ENCODE measurements around the gene THADA. TPM values are rescaled to one million over a fixed set of nuclear protein-coding genes. Genes with fewer than 3 reads are reported as not detected.
A peak's percentile ranks its signal among the peaks of the same experiment; 100 is the strongest.
"Not testable (repeated sequence)": the region's sequence is repeated elsewhere in the genome, so short reads cannot be mapped to it uniquely, and the experiment has no call there.

THADA gene
- total RNA-seq, 1 donor from 2014 or later: 50.6 TPM

DNA sequence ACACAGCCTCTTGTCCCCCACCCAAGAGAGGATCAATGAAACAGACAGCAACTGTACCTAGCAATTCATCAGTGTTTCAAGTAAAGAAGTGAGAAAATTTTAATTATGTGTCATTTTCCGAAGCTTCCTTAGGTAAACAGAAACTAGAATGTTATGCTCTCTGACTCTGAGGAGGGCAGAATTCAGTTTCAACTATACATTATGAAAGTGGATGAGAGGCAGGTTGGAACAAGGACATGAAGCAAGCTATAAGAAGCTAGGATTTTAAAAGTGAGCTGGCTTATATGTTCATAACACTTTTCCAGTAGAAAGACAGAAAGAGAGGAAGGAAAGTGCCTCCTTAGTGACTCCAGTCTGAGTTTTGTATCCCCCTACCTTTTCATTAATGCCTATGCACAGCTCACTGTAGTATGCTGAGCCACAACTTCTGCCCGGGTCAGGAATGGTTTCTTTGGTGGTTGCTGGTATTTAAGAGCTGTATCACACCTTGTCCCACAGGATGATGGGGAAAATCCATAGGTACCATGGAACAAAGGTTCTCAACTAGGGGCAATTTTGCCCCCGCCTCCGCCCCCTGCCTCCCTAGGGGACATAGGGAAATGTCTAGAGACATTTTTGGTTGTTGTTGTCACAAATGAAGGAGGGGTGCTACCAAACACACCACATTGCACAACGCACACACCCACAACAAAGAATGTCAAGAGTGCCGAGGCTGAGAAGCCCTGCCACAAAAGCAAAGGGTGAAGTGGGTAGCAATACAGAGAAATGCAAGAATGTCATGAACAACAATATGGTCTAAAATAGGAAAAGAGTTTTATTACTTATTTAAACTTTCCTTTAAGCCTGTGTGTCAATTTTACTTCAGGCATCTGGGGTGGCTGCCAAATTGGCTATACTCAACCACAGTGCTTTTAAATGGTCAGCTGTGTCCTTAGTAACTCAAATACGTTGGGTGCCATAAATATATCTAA lies 208.5 kb downstream of the THADA start:
- Histone ChIP-seq H3K27ac (ENCODE audit: low read depth, low read length) (peak overlapping the region; percentile 16), H3K9ac (ENCODE audit: low read depth in 1 of 3, low read length in 3 of 3) (no peak overlapping the region), H3K4me3 (ENCODE audit: low read length in 3 of 3) (no peak overlapping the region), H3K9me3 (ENCODE audit: control insufficient read depth in 3 of 3, low read length in 3 of 3) (no peaks in the 10 kb centered on the region), H3K27me3 (ENCODE audit: control insufficient read depth in 3 of 3, insufficient read depth in 3 of 3, low read length in 3 of 3) (no peaks in the 10 kb centered on the region), H3K4me1 (ENCODE audit: control insufficient read depth in 3 of 3, insufficient read depth in 3 of 3, low read length in 3 of 3) (peaks cover 8 to 21% (median 16%) of the 10 kb centered on the region in 3 donors), H3K36me3 (ENCODE audit: control insufficient read depth in 3 of 3, insufficient read depth in 3 of 3, low read length in 3 of 3) (no peaks in the 10 kb centered on the region)

DNA sequence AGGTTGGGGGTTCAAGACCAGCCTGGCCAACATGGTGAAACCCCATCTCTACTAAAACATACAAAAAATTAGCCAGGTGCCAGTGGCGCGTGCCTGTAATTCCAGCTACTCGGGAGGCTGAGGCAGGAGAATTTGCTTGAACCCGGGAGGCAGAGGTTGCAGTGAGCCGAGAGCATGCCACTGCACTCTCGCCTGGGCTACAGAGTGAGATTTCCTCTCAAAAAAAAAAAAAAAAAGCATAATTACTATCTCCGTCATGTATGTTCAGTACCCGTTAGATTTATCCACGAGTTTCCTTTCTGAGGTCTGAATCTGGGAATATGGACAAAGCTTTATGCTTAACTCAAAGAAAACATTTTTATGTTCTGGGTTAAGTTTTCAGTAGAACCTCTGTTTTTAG lies 209.2 kb downstream of the THADA start:
- H3K9ac ChIP-seq (ENCODE audit: low read depth in 1 of 3, low read length in 3 of 3); H3K27ac ChIP-seq (ENCODE audit: low read depth, low read length); H3K36me3 ChIP-seq (ENCODE audit: control insufficient read depth in 3 of 3, insufficient read depth in 3 of 3, low read length in 3 of 3); H3K9me3 ChIP-seq (ENCODE audit: control insufficient read depth in 3 of 3, low read length in 3 of 3); H3K4me3 ChIP-seq (ENCODE audit: low read length in 3 of 3); H3K27me3 ChIP-seq (ENCODE audit: control insufficient read depth in 3 of 3, insufficient read depth in 3 of 3, low read length in 3 of 3): not testable (repeated sequence)
- H3K4me1 ChIP-seq (ENCODE audit: control insufficient read depth in 3 of 3, insufficient read depth in 3 of 3, low read length in 3 of 3): peaks cover 8 to 21% (median 16%) of the 10 kb centered on the region in 3 donors

DNA sequence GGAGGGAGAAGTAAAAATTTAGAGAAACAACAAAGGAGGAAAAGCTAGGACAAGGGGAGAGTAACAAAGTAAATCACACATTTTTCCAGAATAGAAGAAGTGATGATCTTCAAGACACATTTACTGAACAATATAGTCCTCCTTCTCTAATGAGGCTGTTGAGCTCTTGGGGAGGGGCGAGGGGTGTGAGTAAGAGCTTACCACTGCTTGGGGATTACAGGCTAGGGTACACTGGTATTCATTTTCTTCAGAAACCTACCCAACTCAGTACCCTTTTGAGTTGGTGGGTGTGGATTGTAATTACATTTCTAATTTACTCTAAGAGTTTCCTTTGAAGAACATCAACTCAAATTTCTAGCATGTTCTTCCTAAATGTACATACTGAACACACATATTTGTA lies 211.7 kb downstream of the THADA start:
- H3K27me3 ChIP-seq (ENCODE audit: control insufficient read depth in 3 of 3, insufficient read depth in 3 of 3, low read length in 3 of 3): no peaks in the 10 kb centered on the region
- no peaks in the 10 kb centered on the region for H3K9me3 ChIP-seq (ENCODE audit: control insufficient read depth in 3 of 3, low read length in 3 of 3)
- H3K9ac ChIP-seq (ENCODE audit: low read depth in 1 of 3, low read length in 3 of 3): no peak overlapping the region
- H3K27ac ChIP-seq (ENCODE audit: low read depth, low read length): no peak overlapping the region
- peaks cover 8 to 11% (median 10%) of the 10 kb centered on the region in 3 donors for H3K4me1 ChIP-seq (ENCODE audit: control insufficient read depth in 3 of 3, insufficient read depth in 3 of 3, low read length in 3 of 3)
- no peaks in the 10 kb centered on the region for H3K36me3 ChIP-seq (ENCODE audit: control insufficient read depth in 3 of 3, insufficient read depth in 3 of 3, low read length in 3 of 3)
- H3K4me3 ChIP-seq (ENCODE audit: low read length in 3 of 3): no peak overlapping the region

GRCh38 chr2:43383533-43383932 lies 212.3 kb downstream of the THADA start:
- H3K36me3 ChIP-seq (ENCODE audit: control insufficient read depth in 3 of 3, insufficient read depth in 3 of 3, low read length in 3 of 3): no peaks in the 10 kb centered on the region
- H3K27ac ChIP-seq (ENCODE audit: low read depth, low read length): no peak overlapping the region
- H3K9me3 ChIP-seq (ENCODE audit: control insufficient read depth in 3 of 3, low read length in 3 of 3): no peaks in the 10 kb centered on the region
- H3K27me3 ChIP-seq (ENCODE audit: control insufficient read depth in 3 of 3, insufficient read depth in 3 of 3, low read length in 3 of 3): no peaks in the 10 kb centered on the region
- H3K4me3 ChIP-seq (ENCODE audit: low read length in 3 of 3): no peak overlapping the region
- no peak overlapping the region for H3K9ac ChIP-seq (ENCODE audit: low read depth in 1 of 3, low read length in 3 of 3)
- peaks cover 6 to 11% (median 10%) of the 10 kb centered on the region in 3 donors for H3K4me1 ChIP-seq (ENCODE audit: control insufficient read depth in 3 of 3, insufficient read depth in 3 of 3, low read length in 3 of 3)

- Histone ChIP-seq H3K27ac (ENCODE audit: low read depth, low read length) (no peak overlapping the region), H3K9me3 (ENCODE audit: control insufficient read depth in 3 of 3, low read length in 3 of 3) (no peaks in the 10 kb centered on the region), H3K4me3 (ENCODE audit: low read length in 3 of 3) (no peak overlapping the region), H3K4me1 (ENCODE audit: control insufficient read depth in 3 of 3, insufficient read depth in 3 of 3, low read length in 3 of 3) (peaks cover 12 to 25% (median 18%) of the 10 kb centered on the region in 3 donors), H3K36me3 (ENCODE audit: control insufficient read depth in 3 of 3, insufficient read depth in 3 of 3, low read length in 3 of 3) (no peaks in the 10 kb centered on the region), H3K9ac (ENCODE audit: low read depth in 1 of 3, low read length in 3 of 3) (no peak overlapping the region), H3K27me3 (ENCODE audit: control insufficient read depth in 3 of 3, insufficient read depth in 3 of 3, low read length in 3 of 3) (no peaks in the 10 kb centered on the region)
These were observed 216.3 kb downstream of the THADA start for GRCh38 chr2:43379494-43379893.

- peaks cover 12 to 25% (median 18%) of the 10 kb centered on the region in 3 donors for H3K4me1 ChIP-seq (ENCODE audit: control insufficient read depth in 3 of 3, insufficient read depth in 3 of 3, low read length in 3 of 3)
- H3K36me3 ChIP-seq (ENCODE audit: control insufficient read depth in 3 of 3, insufficient read depth in 3 of 3, low read length in 3 of 3): no peaks in the 10 kb centered on the region
- H3K4me3 ChIP-seq (ENCODE audit: low read length in 3 of 3): no peak overlapping the region
- H3K9ac ChIP-seq (ENCODE audit: low read depth in 1 of 3, low read length in 3 of 3): no peak overlapping the region
- H3K27me3 ChIP-seq (ENCODE audit: control insufficient read depth in 3 of 3, insufficient read depth in 3 of 3, low read length in 3 of 3): no peaks in the 10 kb centered on the region
- H3K9me3 ChIP-seq (ENCODE audit: control insufficient read depth in 3 of 3, low read length in 3 of 3): no peaks in the 10 kb centered on the region
- peak overlapping the region; percentile 77 for H3K27ac ChIP-seq (ENCODE audit: low read depth, low read length)
These were observed 218.5 kb downstream of the THADA start for GRCh38 chr2:43377327-43377726.

GRCh38 chr2:43376523-43377198 lies 219.2 kb downstream of the THADA start:
- H3K27me3 ChIP-seq (ENCODE audit: control insufficient read depth in 3 of 3, insufficient read depth in 3 of 3, low read length in 3 of 3): no peaks in the 10 kb centered on the region
- H3K27ac ChIP-seq (ENCODE audit: low read depth, low read length): peak overlapping the region; percentile 77
- no peak overlapping the region for H3K4me3 ChIP-seq (ENCODE audit: low read length in 3 of 3)

GRCh38 chr2:43375746-43376522 lies 219.9 kb downstream of the THADA start:
- Histone ChIP-seq H3K9me3 (ENCODE audit: control insufficient read depth in 3 of 3, low read length in 3 of 3) (no peaks in the 10 kb centered on the region), H3K27ac (ENCODE audit: low read depth, low read length) (peak overlapping the region; percentile 77), H3K4me1 (ENCODE audit: control insufficient read depth in 3 of 3, insufficient read depth in 3 of 3, low read length in 3 of 3) (peaks cover 12 to 25% (median 18%) of the 10 kb centered on the region in 3 donors), H3K4me3 (ENCODE audit: low read length in 3 of 3) (no peak overlapping the region), H3K9ac (ENCODE audit: low read depth in 1 of 3, low read length in 3 of 3) (peak overlapping the region; percentile 26 to 41 (median 36)), H3K36me3 (ENCODE audit: control insufficient read depth in 3 of 3, insufficient read depth in 3 of 3, low read length in 3 of 3) (no peaks in the 10 kb centered on the region), H3K27me3 (ENCODE audit: control insufficient read depth in 3 of 3, insufficient read depth in 3 of 3, low read length in 3 of 3) (no peaks in the 10 kb centered on the region)

More at GRCh38 chr2:43376523-43377198, 219.2 kb downstream of the THADA start:
- peak overlapping the region in 2 of 3 donors; percentile 26 to 41 for H3K9ac ChIP-seq (ENCODE audit: low read depth in 1 of 3, low read length in 3 of 3)
- H3K36me3 ChIP-seq (ENCODE audit: control insufficient read depth in 3 of 3, insufficient read depth in 3 of 3, low read length in 3 of 3): no peaks in the 10 kb centered on the region
- no peaks in the 10 kb centered on the region for H3K9me3 ChIP-seq (ENCODE audit: control insufficient read depth in 3 of 3, low read length in 3 of 3)
- peaks cover 12 to 25% (median 18%) of the 10 kb centered on the region in 3 donors for H3K4me1 ChIP-seq (ENCODE audit: control insufficient read depth in 3 of 3, insufficient read depth in 3 of 3, low read length in 3 of 3)

GRCh38 chr2:43372416-43373081 lies 223.3 kb downstream of the THADA start:
- no peaks in the 10 kb centered on the region for H3K27me3 ChIP-seq (ENCODE audit: control insufficient read depth in 3 of 3, insufficient read depth in 3 of 3, low read length in 3 of 3)
- H3K9ac ChIP-seq (ENCODE audit: low read depth in 1 of 3, low read length in 3 of 3): no peak overlapping the region
- peaks cover 17 to 34% (median 23%) of the 10 kb centered on the region in 3 donors for H3K4me1 ChIP-seq (ENCODE audit: control insufficient read depth in 3 of 3, insufficient read depth in 3 of 3, low read length in 3 of 3)
- H3K27ac ChIP-seq (ENCODE audit: low read depth, low read length): no peak overlapping the region
- H3K9me3 ChIP-seq (ENCODE audit: control insufficient read depth in 3 of 3, low read length in 3 of 3): no peaks in the 10 kb centered on the region
- H3K4me3 ChIP-seq (ENCODE audit: low read length in 3 of 3): no peak overlapping the region
- H3K36me3 ChIP-seq (ENCODE audit: control insufficient read depth in 3 of 3, insufficient read depth in 3 of 3, low read length in 3 of 3): no peaks in the 10 kb centered on the region

All from skeletal muscle tissue (tissue), 4 donors.